ENCODE measurements around the gene TOR4A. TPM values are rescaled to one million over a fixed set of nuclear protein-coding genes. Genes with fewer than 3 reads are reported as not detected.

Gene TOR4A
- total and polyA plus RNA-seq, 2 donors from 2014 or later: 4.9 to 23.8 TPM

- peaks cover 0 to 16% (median 13%) of the 10 kb centered on the region in 3 donors for H3K4me1 ChIP-seq (ENCODE audit: control insufficient read depth in 2 of 3, insufficient read depth in 2 of 3, low read depth in 1 of 3, low read length in 3 of 3)
- H3K9ac ChIP-seq (ENCODE audit: low read length in 3 of 3): peak overlapping the region in 1 of 3 donors; percentile 53
- DNase-seq (peak in 1 of 5 donors; percentile 78), FAIRE-seq (no peak)
- H3K27me3 ChIP-seq (ENCODE audit: control insufficient read depth, insufficient read depth, low read length): no peaks in the 10 kb centered on the region
- peak overlapping the region; percentile 61 to 76 for H3K27ac ChIP-seq (ENCODE audit: low read depth in 2 of 2, low read length in 2 of 2)
- no peak for TF ChIP-seq CTCF (IDR thresholded peaks at IDR 0.05; ENCODE audit: borderline replicate concordance, extremely low read depth, insufficient read depth)
- no peaks in the 10 kb centered on the region for H3K9me3 ChIP-seq (ENCODE audit: control insufficient read depth in 2 of 3, insufficient read depth in 1 of 3, low read length in 3 of 3)
- H3K4me3 ChIP-seq (ENCODE audit: low read length in 3 of 3): peak overlapping the region in 1 of 3 donors; percentile 1
- peaks cover 2 to 6% (median 4%) of the 10 kb centered on the region in 3 donors for H3K36me3 ChIP-seq (ENCODE audit: control insufficient read depth in 2 of 3, insufficient read depth in 3 of 3, low read length in 3 of 3)
- intact Hi-C loops (cut with DNase I): no loop called here
Observed at GRCh38 chr9:137268538-137269201, 8.9 kb upstream of the TOR4A start.

DNA sequence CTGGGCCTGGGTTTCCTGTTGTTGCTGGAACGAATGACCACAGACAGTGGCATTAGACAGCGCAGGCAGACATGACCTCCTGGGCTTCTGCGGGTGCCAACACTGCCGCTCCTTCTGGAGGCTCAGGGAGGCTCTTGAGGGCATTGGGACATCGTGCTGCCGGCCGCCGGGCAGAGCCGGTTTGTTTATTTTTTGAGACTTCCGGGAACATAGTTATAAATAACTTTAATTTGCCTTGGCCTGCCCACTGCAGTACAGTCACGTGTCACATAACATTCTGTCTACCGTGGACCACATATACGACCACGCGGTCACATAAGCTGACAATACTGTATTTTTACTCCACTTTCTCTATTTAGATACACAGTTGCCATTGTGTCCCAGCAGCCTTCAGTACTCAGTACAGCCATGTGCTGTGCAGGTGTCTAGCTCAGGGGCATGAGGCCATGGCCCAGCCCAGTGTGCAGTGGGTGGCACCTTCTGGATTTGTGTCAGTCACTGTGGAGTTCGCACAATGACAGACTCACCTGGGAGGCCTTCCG is 8.2 kb upstream of the TOR4A start:
- FAIRE-seq (no peak), DNase-seq (peak in 2 of 5 donors; percentile 46 to 92)
- H3K9me3 ChIP-seq (ENCODE audit: control insufficient read depth in 2 of 3, insufficient read depth in 1 of 3, low read length in 3 of 3): no peaks in the 10 kb centered on the region
- H3K27ac ChIP-seq (ENCODE audit: low read depth in 2 of 2, low read length in 2 of 2): peak overlapping the region; percentile 76 to 92
- peak overlapping the region in 1 of 3 donors; percentile 1 for H3K4me3 ChIP-seq (ENCODE audit: low read length in 3 of 3)
- intact Hi-C loops (cut with DNase I): no loop called here
- H3K4me1 ChIP-seq (ENCODE audit: control insufficient read depth in 2 of 3, insufficient read depth in 2 of 3, low read depth in 1 of 3, low read length in 3 of 3): peaks cover 0 to 20% (median 13%) of the 10 kb centered on the region in 3 donors
- no peak for TF ChIP-seq CTCF (IDR thresholded peaks at IDR 0.05; ENCODE audit: borderline replicate concordance, extremely low read depth, insufficient read depth)
- no peaks in the 10 kb centered on the region for H3K27me3 ChIP-seq (ENCODE audit: control insufficient read depth, insufficient read depth, low read length)
- H3K36me3 ChIP-seq (ENCODE audit: control insufficient read depth in 2 of 3, insufficient read depth in 3 of 3, low read length in 3 of 3): peaks cover 2 to 4% (median 4%) of the 10 kb centered on the region in 3 donors
- H3K9ac ChIP-seq (ENCODE audit: low read length in 3 of 3): peak overlapping the region in 1 of 3 donors; percentile 53

DNA sequence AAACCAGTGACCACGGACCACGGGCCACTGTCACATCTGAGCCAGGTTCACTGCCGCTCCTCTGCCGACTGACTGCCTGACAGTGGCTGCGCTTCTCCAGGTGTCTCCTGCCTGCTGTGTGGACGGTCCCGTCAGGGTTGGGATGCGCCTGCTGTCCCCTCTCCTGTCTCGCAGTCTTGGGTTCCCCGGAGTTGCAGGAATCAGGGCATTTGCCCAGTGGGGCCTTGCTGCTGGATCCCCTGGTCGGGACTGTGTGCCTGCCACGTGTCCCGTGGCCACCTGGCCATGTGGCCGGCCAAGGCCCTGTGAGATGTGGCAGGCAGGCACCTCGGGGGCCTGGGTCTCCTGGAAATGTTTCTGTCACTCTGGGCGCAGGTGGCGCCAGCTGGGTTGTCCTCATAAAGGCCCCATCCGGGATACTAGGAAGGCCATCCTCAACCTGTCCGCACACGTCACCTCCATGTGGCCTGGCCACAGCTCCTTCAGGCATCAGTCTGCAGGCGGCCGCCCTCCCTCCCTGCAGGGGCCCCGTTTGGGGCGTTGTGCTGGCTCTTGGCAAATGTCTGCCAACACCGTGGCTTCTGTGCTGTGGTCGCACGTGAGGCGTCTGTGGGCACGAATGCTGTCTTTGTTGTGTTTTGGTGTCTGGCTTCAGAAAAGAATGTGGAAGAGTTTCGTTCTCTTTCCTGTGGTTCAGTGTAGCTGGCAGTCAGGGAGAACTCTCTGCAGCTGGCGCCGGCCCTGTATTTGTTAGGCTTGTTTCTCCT is 6.4 kb upstream of the TOR4A start:
- Histone ChIP-seq H3K36me3 (ENCODE audit: control insufficient read depth in 2 of 3, insufficient read depth in 3 of 3, low read length in 3 of 3) (peaks cover 0 to 4% (median 2%) of the 10 kb centered on the region in 3 donors), H3K27me3 (ENCODE audit: control insufficient read depth, insufficient read depth, low read length) (no peaks in the 10 kb centered on the region), H3K4me1 (ENCODE audit: control insufficient read depth in 2 of 3, insufficient read depth in 2 of 3, low read depth in 1 of 3, low read length in 3 of 3) (peaks cover 0 to 28% (median 13%) of the 10 kb centered on the region in 3 donors), H3K27ac (ENCODE audit: low read depth in 2 of 2, low read length in 2 of 2) (no peak overlapping the region), H3K9ac (ENCODE audit: low read length in 3 of 3) (no peak overlapping the region), H3K4me3 (ENCODE audit: low read length in 3 of 3) (no peak overlapping the region), H3K9me3 (ENCODE audit: control insufficient read depth in 2 of 3, insufficient read depth in 1 of 3, low read length in 3 of 3) (no peaks in the 10 kb centered on the region)
- peak in 1 of 5 donors; percentile 75 for DNase-seq
- no peak for FAIRE-seq
- intact Hi-C loops (cut with DNase I): no loop called here
- no peak for TF ChIP-seq CTCF (IDR thresholded peaks at IDR 0.05; ENCODE audit: borderline replicate concordance, extremely low read depth, insufficient read depth)
